GM19193 (cell line): ENCODE data around the gene SLC12A3.

ENCODE experiments used
- POLR2A ChIP-seq: IDR thresholded peaks from 4 replicates; pipeline ENCODE4 v1.6.1; 2011; ENCODE audit not compliant: insufficient read depth, insufficient read length; ENCODE audit errors: extremely low read depth

Gene SLC12A3

DNA sequence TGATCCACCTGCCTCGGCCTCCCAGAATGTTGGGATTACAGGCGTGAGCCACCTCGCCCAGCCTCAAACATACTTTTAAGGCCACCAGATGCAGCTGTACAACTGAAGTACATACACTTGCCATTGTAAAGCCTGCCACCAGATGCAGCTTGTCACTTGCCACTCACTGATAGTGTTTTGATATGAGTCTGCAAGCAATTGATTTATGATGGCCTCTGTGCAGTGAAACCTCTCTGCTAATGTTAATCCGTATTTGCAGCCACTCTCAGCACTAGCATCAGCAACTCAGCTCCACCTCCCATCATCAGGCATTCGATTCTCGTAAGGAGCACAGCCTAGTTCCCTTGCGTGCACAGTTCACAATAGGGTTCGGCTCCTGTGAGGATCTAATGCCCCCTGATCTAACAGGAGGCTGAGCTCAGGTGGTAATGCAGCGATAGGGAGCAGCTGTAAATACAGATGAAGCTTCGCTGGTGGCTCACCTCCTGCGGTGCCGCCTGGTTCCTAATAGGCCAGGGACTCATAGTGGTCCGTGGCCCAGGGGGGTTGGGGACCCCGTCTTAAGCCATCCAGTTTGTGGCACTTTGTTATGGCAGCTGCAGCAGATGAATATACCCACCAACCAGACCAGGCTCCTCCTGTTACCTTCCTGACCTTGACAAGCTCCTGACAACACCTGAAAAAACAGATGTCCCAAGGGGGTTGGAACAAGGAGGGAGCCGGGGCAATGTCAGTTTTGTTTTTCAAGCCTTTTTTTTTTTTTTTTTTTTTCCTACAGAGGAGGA, 65.7 kb downstream of the SLC12A3 start:
- no peak for TF ChIP-seq POLR2A

DNA sequence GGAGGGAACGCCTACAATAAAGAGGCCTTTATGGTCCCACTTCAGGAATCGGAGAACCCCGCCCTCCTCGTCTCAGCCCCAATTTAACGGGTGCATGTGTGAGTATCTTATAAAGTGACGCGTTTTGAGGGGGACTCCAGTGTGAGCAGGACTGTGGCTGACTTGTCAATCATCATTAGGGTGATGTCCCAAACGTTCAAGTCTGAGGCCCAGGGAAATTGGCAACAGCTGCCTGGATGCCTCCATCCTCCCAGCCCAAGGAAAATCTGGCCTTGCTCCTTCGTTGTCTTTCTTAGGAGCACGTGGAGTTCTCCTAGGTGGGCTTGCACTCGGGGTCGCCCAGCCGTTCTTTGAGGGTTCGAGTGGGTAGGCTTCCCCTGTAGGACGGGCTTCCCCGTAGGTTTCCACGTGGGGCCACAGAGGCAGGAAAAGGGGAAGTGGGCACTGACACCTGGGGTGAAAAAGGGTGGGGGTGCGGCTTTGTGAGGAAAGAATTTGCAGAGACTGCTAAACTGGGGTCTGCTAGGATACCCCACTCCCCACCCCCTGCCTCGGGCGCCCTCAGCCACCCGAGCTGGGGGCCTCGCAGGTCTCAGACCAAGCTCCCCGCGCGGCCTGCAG, 66.4 kb downstream of the SLC12A3 start:
- TF ChIP-seq POLR2A = no peak

DNA sequence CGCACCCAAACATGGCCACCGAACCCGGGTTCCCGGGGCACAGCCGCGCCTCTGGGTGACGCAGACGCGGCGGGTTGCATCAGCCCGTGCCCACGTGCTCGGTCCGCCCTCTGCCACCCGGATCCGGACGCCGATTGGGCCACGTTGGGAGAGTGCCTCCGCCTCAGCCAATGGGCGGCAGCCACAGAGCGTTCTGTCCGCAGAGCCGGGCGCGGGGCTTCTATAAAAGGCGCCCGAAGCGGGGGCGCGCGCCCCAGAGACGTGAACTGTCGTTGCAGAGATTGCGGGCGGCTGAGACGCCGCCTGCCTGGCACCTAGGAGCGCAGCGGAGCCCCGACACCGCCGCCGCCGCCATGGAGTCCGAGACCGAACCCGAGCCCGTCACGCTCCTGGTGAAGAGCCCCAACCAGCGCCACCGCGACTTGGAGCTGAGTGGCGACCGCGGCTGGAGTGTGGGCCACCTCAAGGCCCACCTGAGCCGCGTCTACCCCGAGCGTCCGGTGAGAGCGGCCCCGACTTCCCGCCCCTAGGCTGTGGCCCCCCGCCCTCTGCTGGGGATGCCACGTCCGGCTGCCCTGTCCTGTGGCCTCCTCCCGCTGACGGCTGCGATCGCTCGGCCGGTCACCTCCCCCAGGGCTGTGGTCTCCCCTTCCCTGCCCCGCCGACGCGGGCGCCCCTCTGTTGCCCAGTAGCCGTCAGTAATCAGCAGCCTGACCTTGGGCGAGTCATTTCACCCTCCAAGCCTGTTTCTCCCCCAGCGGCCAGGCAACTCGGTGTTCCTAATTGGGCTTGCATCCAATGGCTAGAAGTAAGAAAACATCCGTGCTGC, 67.1 kb downstream of the SLC12A3 start, which contains the start of gene HERPUD1:
TSS of gene HERPUD1 (plus strand) at position 251 of the 829 bp plus-strand sequence. CDS start at position 354, 103 bp downstream.
- TF ChIP-seq POLR2A = peak; percentile 99

DNA sequence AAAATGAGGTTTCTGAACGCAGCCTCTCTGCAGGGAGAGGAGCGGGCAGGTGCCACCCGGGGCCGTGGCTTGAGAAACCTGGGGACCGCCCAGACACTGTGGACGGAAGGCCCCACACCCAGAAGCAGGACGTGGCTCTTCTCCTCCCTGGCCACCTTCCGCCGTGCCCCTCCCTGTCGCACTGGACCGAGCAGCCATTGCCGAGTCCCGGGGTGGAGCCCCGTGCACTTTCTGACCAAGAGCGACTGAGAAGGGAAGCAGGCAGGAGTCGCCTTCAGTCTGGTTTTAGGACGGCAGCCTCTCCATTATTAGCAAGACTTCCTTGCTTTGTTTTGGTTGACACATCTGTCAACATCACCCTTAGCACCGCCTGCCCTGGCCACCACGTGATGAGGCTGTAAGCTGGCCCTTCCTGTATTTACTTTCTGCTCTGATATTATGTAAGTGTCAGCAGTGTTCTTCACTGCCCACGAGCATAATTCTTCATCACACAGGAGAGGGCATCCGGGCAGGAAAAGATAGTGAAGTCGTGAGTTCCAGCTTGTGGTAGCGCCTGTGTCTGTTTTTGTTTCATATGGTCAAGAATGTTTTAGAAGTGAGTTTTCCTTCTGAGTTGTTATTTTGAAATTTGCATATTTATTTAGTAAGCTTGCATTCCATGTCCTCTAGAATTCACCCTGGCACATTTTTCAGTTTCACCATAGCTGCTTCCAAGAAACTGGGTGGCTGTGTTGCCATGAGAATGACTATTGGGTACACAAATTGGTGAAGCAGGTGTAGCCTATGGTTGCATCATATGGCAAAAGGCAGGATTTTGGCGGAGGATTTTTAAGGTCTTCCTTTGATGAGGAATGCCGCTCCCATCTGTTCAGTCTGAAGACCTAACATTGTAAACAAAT, 68.0 kb downstream of the SLC12A3 start:
- peak; percentile 60 for TF ChIP-seq POLR2A

DNA sequence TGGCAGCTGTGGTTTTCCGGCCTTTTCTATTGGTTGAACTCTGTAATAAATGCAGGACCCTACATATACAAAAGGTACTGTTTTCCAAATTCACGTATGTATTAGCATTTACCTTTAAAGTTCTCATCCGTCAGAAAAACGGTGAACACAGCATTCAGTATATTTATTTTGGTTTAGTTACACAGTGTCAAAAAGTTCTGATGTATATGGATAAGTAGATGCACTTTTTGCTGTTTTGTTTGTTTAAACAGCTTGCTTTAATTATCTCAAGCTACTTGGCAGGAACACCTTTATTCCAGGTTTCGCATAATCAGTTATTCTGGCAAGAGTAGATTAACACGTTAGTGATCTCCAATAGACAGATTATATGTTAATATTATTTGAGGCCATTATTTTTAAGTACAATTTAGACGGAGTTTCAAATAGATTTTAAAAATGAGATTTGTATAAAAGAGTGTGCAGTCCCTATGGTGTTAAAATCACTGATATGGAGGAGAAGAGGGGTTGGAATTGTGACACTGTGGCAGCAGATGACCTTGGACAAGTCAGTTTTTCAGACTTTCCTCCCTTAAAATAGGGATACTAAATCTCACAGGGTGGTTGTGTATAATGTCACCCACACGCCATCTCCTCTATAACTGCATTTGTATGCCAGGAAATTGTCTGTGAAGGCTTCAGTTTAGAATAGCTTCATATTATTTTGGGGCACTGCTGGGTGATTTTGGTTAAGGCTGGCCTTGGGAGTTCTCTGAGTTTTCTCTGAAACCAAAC, 69.0 kb downstream of the SLC12A3 start:
- TF ChIP-seq POLR2A = no peak

DNA sequence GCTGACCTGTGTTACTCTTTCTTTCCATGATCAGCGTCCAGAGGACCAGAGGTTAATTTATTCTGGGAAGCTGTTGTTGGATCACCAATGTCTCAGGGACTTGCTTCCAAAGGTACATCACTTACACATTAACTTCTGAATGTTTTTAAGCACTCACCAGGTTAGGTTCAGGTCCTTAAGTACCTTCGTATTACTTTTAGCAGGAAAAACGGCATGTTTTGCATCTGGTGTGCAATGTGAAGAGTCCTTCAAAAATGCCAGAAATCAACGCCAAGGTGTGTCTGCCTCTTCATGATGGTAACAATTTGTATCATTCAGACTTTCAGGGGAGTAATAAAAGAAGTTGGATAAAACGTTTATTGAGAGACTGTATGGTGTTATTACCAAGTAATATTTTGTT, 70.2 kb downstream of the SLC12A3 start:
- TF ChIP-seq POLR2A = no peak

DNA sequence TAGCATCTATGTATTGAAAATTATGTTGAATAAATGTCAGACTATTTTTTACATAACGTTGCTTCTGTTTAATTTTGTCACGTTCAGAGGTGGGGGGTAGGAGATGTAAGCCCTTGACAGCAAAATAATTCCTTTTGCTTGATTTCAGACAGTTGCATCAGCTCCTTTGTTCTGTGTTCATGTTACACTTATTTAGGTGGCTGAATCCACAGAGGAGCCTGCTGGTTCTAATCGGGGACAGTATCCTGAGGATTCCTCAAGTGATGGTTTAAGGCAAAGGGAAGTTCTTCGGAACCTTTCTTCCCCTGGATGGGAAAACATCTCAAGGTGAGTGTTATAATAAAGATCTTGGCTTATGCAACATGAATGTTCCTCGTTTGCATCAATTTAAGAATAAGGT, 71.5 kb downstream of the SLC12A3 start:
- TF ChIP-seq POLR2A = no peak

DNA sequence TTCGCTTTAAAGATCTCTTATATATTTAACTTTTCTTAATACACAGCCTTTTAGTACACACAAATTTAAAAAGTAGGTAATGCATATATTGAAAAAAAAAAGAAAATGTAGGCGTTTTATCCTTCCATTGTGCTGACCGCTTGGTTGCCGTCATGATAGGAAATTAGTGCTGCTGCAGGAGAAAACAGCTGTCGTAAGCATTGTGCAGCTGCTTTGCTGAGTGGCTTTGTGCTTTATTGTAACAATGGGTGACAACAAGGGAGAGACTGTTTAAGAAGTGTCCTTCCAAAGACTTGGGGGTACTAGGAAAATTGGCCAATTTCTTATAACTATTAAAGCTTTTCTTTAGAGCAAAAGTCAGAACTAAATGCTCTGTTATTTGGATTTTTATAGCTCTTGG, 71.9 kb downstream of the SLC12A3 start:
- no peak for TF ChIP-seq POLR2A

DNA sequence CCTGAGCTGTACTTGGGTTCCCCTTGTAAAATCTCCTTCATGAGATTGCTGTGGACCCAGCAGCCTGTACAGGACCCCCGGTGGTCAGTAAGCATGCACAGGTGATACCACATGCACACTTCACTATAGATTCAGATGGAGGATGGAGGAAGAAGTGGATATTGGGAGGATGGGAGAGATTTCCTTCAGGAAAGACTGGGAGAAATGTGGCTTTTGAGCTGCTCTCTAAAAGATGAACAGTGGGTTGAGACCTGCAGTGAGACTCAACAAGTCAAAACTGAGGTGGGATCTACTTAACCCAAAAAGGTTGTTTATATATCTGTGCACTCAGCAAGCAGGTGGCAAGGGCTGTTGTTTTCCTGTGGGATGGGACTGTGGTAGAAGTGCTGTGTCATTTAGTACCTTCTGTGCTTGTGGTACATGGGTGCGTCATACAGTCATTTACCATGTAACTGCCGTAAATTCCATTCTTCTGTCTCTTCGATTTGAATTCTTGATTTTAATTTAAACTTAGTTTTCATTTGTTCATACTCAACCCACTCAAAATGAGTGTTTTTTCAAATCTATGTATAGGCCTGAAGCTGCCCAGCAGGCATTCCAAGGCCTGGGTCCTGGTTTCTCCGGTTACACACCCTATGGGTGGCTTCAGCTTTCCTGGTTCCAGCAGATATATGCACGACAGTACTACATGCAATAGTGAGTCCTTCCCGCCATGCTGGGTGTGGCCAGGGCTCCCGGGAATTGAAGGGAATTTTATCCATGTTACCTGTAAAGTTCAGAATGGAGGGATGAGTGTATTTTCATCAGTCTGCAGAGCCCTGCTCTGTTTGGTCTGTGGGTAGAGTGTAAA, 73.9 kb downstream of the SLC12A3 start:
- TF ChIP-seq POLR2A = peak; percentile 38

DNA sequence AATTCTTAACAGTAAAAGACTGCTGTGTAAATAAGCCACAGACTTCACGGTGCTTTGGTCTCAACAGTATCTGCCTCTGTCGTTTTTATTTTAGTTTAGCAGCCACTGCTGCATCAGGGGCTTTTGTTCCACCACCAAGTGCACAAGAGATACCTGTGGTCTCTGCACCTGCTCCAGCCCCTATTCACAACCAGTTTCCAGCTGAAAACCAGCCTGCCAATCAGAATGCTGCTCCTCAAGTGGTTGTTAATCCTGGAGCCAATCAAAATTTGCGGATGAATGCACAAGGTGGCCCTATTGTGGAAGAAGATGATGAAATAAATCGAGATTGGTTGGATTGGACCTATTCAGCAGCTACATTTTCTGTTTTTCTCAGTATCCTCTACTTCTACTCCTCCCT, 74.8 kb downstream of the SLC12A3 start:
- TF ChIP-seq POLR2A = no peak

DNA sequence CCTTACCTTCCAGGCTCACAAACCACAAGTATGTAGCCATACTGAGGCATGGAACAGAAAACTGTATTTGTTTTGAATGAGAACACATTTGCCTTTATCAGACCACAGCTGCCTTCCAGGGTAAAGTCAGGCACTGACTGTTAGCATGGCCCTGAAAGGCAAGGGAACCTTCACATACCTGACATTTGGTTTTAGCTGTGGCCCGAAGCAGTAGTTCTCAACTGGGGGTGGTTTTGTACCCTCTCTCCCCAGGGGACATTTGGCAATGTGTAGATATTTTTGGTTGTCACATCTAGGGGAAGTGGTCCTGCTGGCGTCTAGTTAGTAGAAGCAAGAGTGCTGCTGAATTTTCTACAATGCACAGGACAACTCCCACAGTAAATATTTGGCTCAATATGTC, 76.1 kb downstream of the SLC12A3 start:
- TF ChIP-seq POLR2A = peak; percentile 23

DNA sequence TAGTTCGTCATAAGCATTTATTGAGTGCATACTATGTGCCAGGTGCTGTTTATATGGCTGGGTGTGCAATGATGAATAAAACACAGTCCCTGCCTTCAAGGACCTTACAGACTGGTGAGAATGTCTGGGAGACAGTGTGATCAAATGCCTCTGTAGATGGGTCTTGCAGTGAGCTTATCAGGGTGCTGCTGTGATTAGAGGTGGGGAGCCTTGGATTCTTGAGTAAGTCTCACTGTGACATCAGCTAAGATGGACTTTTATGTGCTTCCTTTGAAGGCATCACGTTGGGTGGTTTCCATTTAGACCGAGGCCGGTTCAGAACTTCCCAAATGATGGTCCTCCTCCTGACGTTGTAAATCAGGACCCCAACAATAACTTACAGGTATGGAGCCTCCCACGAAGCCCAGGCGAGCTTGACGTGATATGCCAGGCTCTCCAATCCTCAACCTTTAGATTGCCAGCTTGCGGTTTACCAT, 76.9 kb downstream of the SLC12A3 start:
- peak; percentile 47 for TF ChIP-seq POLR2A
